NCI-H748 (cell line): ENCODE data around the gene CDC16.
"Not testable (repeated sequence)": the region's sequence is repeated elsewhere in the genome, so short reads cannot be mapped to it uniquely, and the experiment has no call there.

Experiments
- DNase-seq: peaks from one replicate; lab custom pipeline; 2025; ENCODE audit not compliant: unreplicated experiment; lab: John Stamatoyannopoulos, UW

CDC16 gene

GRCh38 chr13:114227528-114227927 lies 7.2 kb upstream of the CDC16 start:
- no peak for DNase-seq

GRCh38 chr13:114228176-114228575 lies 6.5 kb upstream of the CDC16 start:
- no peak for DNase-seq

- no peak for DNase-seq
Measured at GRCh38 chr13:114229506-114229905, 5.2 kb upstream of the CDC16 start.

GRCh38 chr13:114230117-114230516 lies 4.6 kb upstream of the CDC16 start:
- no peak for DNase-seq

- no peak for DNase-seq
Measured at GRCh38 chr13:114230575-114230974, 4.1 kb upstream of the CDC16 start.

- no peak for DNase-seq
Measured at GRCh38 chr13:114231886-114232285, 2.8 kb upstream of the CDC16 start.

GRCh38 chr13:114234266-114234644 lies 442 bp upstream of the CDC16 start:
- DNase-seq = no peak

GRCh38 chr13:114235697-114236096 lies 1.0 kb downstream of the CDC16 start:
- no peak for DNase-seq

GRCh38 chr13:114236227-114236626 lies 1.5 kb downstream of the CDC16 start:
- no peak for DNase-seq

GRCh38 chr13:114237415-114238112 lies 2.9 kb downstream of the CDC16 start:
- DNase-seq = no peak

GRCh38 chr13:114241918-114242317 lies 7.2 kb downstream of the CDC16 start:
- no peak for DNase-seq

GRCh38 chr13:114243971-114244370 lies 9.3 kb downstream of the CDC16 start:
- no peak for DNase-seq

GRCh38 chr13:114244637-114245036 lies 9.9 kb downstream of the CDC16 start:
- no peak for DNase-seq

- DNase-seq = no peak
Measured at GRCh38 chr13:114248011-114248410, 13.3 kb downstream of the CDC16 start.

GRCh38 chr13:114249077-114249476 lies 14.4 kb downstream of the CDC16 start:
- DNase-seq = peak; percentile 20

- not testable (repeated sequence) for DNase-seq
Measured at GRCh38 chr13:114251639-114252440, 17.1 kb downstream of the CDC16 start.

- no peak for DNase-seq
Measured at GRCh38 chr13:114256547-114256946, 21.9 kb downstream of the CDC16 start.

GRCh38 chr13:114257014-114257413 lies 22.3 kb downstream of the CDC16 start:
- DNase-seq = no peak

- peak; percentile 18 for DNase-seq
Measured at GRCh38 chr13:114258589-114258988, 23.9 kb downstream of the CDC16 start.

GRCh38 chr13:114259374-114259773 lies 24.7 kb downstream of the CDC16 start:
- DNase-seq = peak; percentile 29

- peak; percentile 87 for DNase-seq
Measured at GRCh38 chr13:114259974-114260373, 25.3 kb downstream of the CDC16 start.

GRCh38 chr13:114260814-114261213 lies 26.1 kb downstream of the CDC16 start:
- DNase-seq = no peak
